ENCODE measurements around the gene TIMM23.
"Not testable (repeated sequence)": the region's sequence is repeated elsewhere in the genome, so short reads cannot be mapped to it uniquely, and the experiment has no call there.

The TIMM23 gene

GRCh38 chr10:46035923-46036849 lies 63.9 kb downstream of the TIMM23 start:
- H3K27me3 ChIP-seq (ENCODE audit: control insufficient read depth, insufficient read depth, low read length) = no peaks in the 10 kb centered on the region
- H3K4me3 ChIP-seq (ENCODE audit: low read depth, low read length) = no peak overlapping the region
- no peak overlapping the region for H3K27ac ChIP-seq (ENCODE audit: low read depth, low read length)
- no peaks in the 10 kb centered on the region for H3K9me3 ChIP-seq (ENCODE audit: control insufficient read depth, insufficient read depth, low read depth, low read length)
- no peaks in the 10 kb centered on the region; the same call in 1 of the 2 replicates for H3K4me1 ChIP-seq (ENCODE audit: control insufficient read depth, insufficient read depth, low read length)
- H3K9ac ChIP-seq (ENCODE audit: low read length) = no peak overlapping the region
- H3K36me3 ChIP-seq (ENCODE audit: control insufficient read depth, insufficient read depth, low read length) = no peaks in the 10 kb centered on the region

- Histone ChIP-seq H3K36me3 (ENCODE audit: control insufficient read depth, insufficient read depth, low read length) (no peaks in the 10 kb centered on the region), H3K9me3 (ENCODE audit: control insufficient read depth, insufficient read depth, low read depth, low read length) (no peaks in the 10 kb centered on the region), H3K27me3 (ENCODE audit: control insufficient read depth, insufficient read depth, low read length) (no peaks in the 10 kb centered on the region), H3K27ac (ENCODE audit: low read depth, low read length) (no peak overlapping the region), H3K4me1 (ENCODE audit: control insufficient read depth, insufficient read depth, low read length) (no peaks in the 10 kb centered on the region; the same call in 1 of the 2 replicates), H3K4me3 (ENCODE audit: low read depth, low read length) (no peak overlapping the region), H3K9ac (ENCODE audit: low read length) (no peak overlapping the region)
These were observed 65.0 kb downstream of the TIMM23 start for GRCh38 chr10:46037107-46037825.

- Histone ChIP-seq H3K27me3 (ENCODE audit: control insufficient read depth, insufficient read depth, low read length) (no peaks in the 10 kb centered on the region), H3K4me1 (ENCODE audit: control insufficient read depth, insufficient read depth, low read length) (no peaks in the 10 kb centered on the region; the same call in 1 of the 2 replicates), H3K36me3 (ENCODE audit: control insufficient read depth, insufficient read depth, low read length) (no peaks in the 10 kb centered on the region), H3K9me3 (ENCODE audit: control insufficient read depth, insufficient read depth, low read depth, low read length) (no peaks in the 10 kb centered on the region), H3K9ac (ENCODE audit: low read length) (no peak overlapping the region), H3K4me3 (ENCODE audit: low read depth, low read length) (no peak overlapping the region), H3K27ac (ENCODE audit: low read depth, low read length) (no peak overlapping the region)
These were observed 67.7 kb downstream of the TIMM23 start for GRCh38 chr10:46040004-46040403.

GRCh38 chr10:46042527-46042926 lies 70.2 kb downstream of the TIMM23 start:
- Histone ChIP-seq H3K9ac (ENCODE audit: low read length) (no peak overlapping the region), H3K27ac (ENCODE audit: low read depth, low read length) (no peak overlapping the region), H3K4me3 (ENCODE audit: low read depth, low read length) (no peak overlapping the region), H3K9me3 (ENCODE audit: control insufficient read depth, insufficient read depth, low read depth, low read length) (no peaks in the 10 kb centered on the region), H3K27me3 (ENCODE audit: control insufficient read depth, insufficient read depth, low read length) (no peaks in the 10 kb centered on the region), H3K4me1 (ENCODE audit: control insufficient read depth, insufficient read depth, low read length) (no peaks in the 10 kb centered on the region), H3K36me3 (ENCODE audit: control insufficient read depth, insufficient read depth, low read length) (no peaks in the 10 kb centered on the region)

- H3K27ac ChIP-seq (ENCODE audit: low read depth, low read length) = no peak within 1 kb of the TSS
- no peaks in the 10 kb centered on the region for H3K9me3 ChIP-seq (ENCODE audit: control insufficient read depth, insufficient read depth, low read depth, low read length)
- no peaks in the 10 kb centered on the region for H3K27me3 ChIP-seq (ENCODE audit: control insufficient read depth, insufficient read depth, low read length)
- H3K36me3 ChIP-seq (ENCODE audit: control insufficient read depth, insufficient read depth, low read length) = no peaks in the 10 kb centered on the region
- H3K4me1 ChIP-seq (ENCODE audit: control insufficient read depth, insufficient read depth, low read length) = peaks cover 6% of the 10 kb centered on the region; the same call in 1 of the 2 replicates
- H3K9ac ChIP-seq (ENCODE audit: low read length) = no peak within 1 kb of the TSS
- no peak within 1 kb of the TSS for H3K4me3 ChIP-seq (ENCODE audit: low read depth, low read length)
These were observed 74.0 kb downstream of the TIMM23 start, which contains the start of gene MSMB for GRCh38 chr10:46046261-46046660. Gene MSMB (minus strand): TSS chr10:46046269. CDS start chr10:46046237, 32 bp downstream.

GRCh38 chr10:46048152-46048551 lies 75.9 kb downstream of the TIMM23 start:
- no peak overlapping the region for H3K9ac ChIP-seq (ENCODE audit: low read length)
- H3K4me1 ChIP-seq (ENCODE audit: control insufficient read depth, insufficient read depth, low read length) = peaks cover 24% of the 10 kb centered on the region
- H3K27ac ChIP-seq (ENCODE audit: low read depth, low read length) = no peak overlapping the region
- no peaks in the 10 kb centered on the region for H3K9me3 ChIP-seq (ENCODE audit: control insufficient read depth, insufficient read depth, low read depth, low read length)
- H3K27me3 ChIP-seq (ENCODE audit: control insufficient read depth, insufficient read depth, low read length) = no peaks in the 10 kb centered on the region
- no peak overlapping the region for H3K4me3 ChIP-seq (ENCODE audit: low read depth, low read length)
- no peaks in the 10 kb centered on the region for H3K36me3 ChIP-seq (ENCODE audit: control insufficient read depth, insufficient read depth, low read length)

GRCh38 chr10:46049497-46049831 lies 77.2 kb downstream of the TIMM23 start:
- not testable (repeated sequence) for H3K27ac ChIP-seq (ENCODE audit: low read depth, low read length); H3K4me3 ChIP-seq (ENCODE audit: low read depth, low read length); H3K9ac ChIP-seq (ENCODE audit: low read length); H3K9me3 ChIP-seq (ENCODE audit: control insufficient read depth, insufficient read depth, low read depth, low read length); H3K27me3 ChIP-seq (ENCODE audit: control insufficient read depth, insufficient read depth, low read length); H3K36me3 ChIP-seq (ENCODE audit: control insufficient read depth, insufficient read depth, low read length)
- peaks cover 38% of the 10 kb centered on the region for H3K4me1 ChIP-seq (ENCODE audit: control insufficient read depth, insufficient read depth, low read length)

GRCh38 chr10:46050941-46051623 lies 78.8 kb downstream of the TIMM23 start:
- no peak overlapping the region; the same call in 1 of the 2 replicates for H3K27ac ChIP-seq (ENCODE audit: low read depth, low read length)

GRCh38 chr10:46052057-46052790 lies 79.9 kb downstream of the TIMM23 start:
- peaks cover 49% of the 10 kb centered on the region for H3K4me1 ChIP-seq (ENCODE audit: control insufficient read depth, insufficient read depth, low read length)
- no peak overlapping the region for H3K9ac ChIP-seq (ENCODE audit: low read length)
- H3K27ac ChIP-seq (ENCODE audit: low read depth, low read length) = no peak overlapping the region; the same call in 1 of the 2 replicates
- H3K9me3 ChIP-seq (ENCODE audit: control insufficient read depth, insufficient read depth, low read depth, low read length) = no peaks in the 10 kb centered on the region; the same call in 1 of the 2 replicates
- H3K4me3 ChIP-seq (ENCODE audit: low read depth, low read length) = no peak overlapping the region
- no peaks in the 10 kb centered on the region for H3K36me3 ChIP-seq (ENCODE audit: control insufficient read depth, insufficient read depth, low read length)
- no peaks in the 10 kb centered on the region for H3K27me3 ChIP-seq (ENCODE audit: control insufficient read depth, insufficient read depth, low read length)

More at GRCh38 chr10:46050941-46051623, 78.8 kb downstream of the TIMM23 start:
- no peaks in the 10 kb centered on the region for H3K36me3 ChIP-seq (ENCODE audit: control insufficient read depth, insufficient read depth, low read length)
- no peak overlapping the region for H3K9ac ChIP-seq (ENCODE audit: low read length)
- peaks cover 49% of the 10 kb centered on the region for H3K4me1 ChIP-seq (ENCODE audit: control insufficient read depth, insufficient read depth, low read length)
- H3K27me3 ChIP-seq (ENCODE audit: control insufficient read depth, insufficient read depth, low read length) = no peaks in the 10 kb centered on the region
- no peak overlapping the region for H3K4me3 ChIP-seq (ENCODE audit: low read depth, low read length)
- H3K9me3 ChIP-seq (ENCODE audit: control insufficient read depth, insufficient read depth, low read depth, low read length) = no peaks in the 10 kb centered on the region

GRCh38 chr10:46052791-46053375 lies 80.6 kb downstream of the TIMM23 start:
- no peaks in the 10 kb centered on the region; the same call in 1 of the 2 replicates for H3K9me3 ChIP-seq (ENCODE audit: control insufficient read depth, insufficient read depth, low read depth, low read length)
- no peak overlapping the region for H3K4me3 ChIP-seq (ENCODE audit: low read depth, low read length)
- peak overlapping the region; percentile 58; the same call in 1 of the 2 replicates for H3K27ac ChIP-seq (ENCODE audit: low read depth, low read length)
- peaks cover 47% of the 10 kb centered on the region for H3K4me1 ChIP-seq (ENCODE audit: control insufficient read depth, insufficient read depth, low read length)
- peak overlapping the region; percentile 47 for H3K9ac ChIP-seq (ENCODE audit: low read length)
- H3K27me3 ChIP-seq (ENCODE audit: control insufficient read depth, insufficient read depth, low read length) = no peaks in the 10 kb centered on the region
- no peaks in the 10 kb centered on the region for H3K36me3 ChIP-seq (ENCODE audit: control insufficient read depth, insufficient read depth, low read length)

Data from HUES6 (cell line).